GM21717 (cell line): ENCODE data around the gene SDR42E1.

Source experiments
- ATAC-seq: cut with Tn5 transposase; IDR thresholded peaks from one replicate; pipeline ENCODE4 v1.9.1; 2021; ENCODE audit warnings: mild to moderate bottlenecking, moderate library complexity; ENCODE audit not compliant: unreplicated experiment

SDR42E1 gene

DNA sequence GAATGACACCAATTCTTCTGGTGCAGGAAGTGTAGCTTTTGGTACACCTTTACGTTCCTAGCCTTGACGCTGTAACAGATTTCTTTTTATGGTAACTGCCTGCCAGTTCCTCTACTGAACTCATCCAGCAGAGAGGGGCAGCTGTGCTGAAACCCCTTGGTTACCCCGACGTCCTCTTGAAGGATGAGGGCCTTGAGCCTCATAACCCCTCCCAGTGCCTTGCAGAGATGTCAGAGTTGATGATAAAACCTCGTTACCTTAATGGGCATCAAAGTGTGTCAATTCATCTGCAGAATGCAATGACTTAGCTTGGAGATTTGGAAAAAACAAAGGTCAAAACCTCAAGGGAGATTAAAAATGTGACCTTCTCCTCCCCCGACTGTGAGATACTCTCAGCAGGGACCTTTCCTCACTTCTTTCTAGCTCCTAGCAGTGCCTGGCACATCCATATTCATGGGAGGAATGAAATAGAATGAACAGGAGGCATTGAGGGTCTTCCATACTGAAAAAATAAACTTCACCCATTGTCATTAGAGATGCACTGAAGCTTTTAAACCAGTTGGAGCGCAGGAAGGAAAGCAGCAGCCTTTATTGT is 69.2 kb downstream of the SDR42E1 start:
- ATAC-seq = no peak

GRCh38 chr16:81940781-81941560 is 70.3 kb downstream of the SDR42E1 start:
- no peak for ATAC-seq

DNA sequence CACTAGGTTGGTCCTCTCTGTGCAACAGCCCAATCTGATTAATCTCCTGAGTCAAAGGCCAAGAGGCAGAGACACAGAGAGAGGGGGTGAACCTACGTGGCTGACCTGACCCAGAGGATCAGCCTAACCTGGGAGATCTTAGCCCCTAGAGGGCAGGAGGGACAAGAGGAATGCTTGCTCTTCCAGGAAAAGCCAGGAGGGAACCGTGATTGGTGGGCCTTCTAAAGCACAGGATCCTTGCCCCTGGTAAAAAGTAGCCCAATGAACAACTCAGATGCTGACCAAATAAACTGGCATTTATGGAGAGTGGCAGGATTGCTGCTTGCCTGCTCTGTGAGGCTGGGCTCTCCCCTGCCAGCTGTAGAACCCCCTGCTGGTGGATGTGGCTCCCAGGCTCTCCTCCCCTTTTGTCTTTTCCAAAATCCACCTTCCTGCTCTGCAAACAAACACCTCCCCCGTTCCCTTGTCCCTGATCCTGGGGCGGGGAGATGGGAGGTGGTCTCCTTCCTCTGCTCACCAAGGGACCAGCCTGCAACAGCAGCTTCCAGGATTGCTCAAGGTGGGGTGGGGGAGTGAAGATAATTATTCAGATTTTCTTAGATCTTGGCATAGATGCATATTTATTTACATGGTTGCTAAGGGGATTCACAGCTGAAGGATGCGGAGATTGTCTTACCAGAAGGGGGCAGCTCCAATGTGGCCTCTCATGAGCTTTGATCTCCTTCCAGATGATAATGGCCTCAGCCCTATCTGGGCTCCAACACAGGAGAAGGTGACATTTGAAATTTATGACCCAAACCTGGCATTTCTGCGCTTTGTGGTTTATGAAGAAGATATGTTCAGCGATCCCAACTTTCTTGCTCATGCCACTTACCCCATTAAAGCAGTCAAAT is 71.9 kb downstream of the SDR42E1 start:
- no peak for ATAC-seq
